HuH-7.5 (cell line): ENCODE measurements around the gene CGB5.

Experiments
- DNase-seq: peaks from one replicate; pipeline ENCODE4 v3.0.0; 2011; ENCODE audit warnings: low spot score

CGB5 gene

DNA sequence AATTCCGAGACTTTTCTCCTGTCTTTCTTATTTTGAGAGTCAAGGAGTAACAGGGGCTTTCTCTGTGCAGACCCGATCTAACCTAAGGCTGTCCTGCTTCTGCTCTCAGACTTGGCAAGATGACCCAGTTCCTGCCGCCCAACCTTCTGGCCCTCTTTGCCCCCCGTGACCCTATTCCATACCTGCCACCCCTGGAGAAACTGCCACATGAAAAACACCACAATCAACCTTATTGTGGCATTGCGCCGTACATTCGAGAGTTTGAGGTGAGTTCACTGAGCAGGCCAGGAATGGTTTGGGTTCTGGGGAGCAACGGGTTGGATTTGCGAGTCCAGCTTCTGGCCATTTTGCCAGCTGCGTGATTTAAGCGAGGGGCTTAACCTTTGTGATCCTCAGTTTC, 42.6 kb downstream of the CGB5 start:
- no peak for DNase-seq

DNA sequence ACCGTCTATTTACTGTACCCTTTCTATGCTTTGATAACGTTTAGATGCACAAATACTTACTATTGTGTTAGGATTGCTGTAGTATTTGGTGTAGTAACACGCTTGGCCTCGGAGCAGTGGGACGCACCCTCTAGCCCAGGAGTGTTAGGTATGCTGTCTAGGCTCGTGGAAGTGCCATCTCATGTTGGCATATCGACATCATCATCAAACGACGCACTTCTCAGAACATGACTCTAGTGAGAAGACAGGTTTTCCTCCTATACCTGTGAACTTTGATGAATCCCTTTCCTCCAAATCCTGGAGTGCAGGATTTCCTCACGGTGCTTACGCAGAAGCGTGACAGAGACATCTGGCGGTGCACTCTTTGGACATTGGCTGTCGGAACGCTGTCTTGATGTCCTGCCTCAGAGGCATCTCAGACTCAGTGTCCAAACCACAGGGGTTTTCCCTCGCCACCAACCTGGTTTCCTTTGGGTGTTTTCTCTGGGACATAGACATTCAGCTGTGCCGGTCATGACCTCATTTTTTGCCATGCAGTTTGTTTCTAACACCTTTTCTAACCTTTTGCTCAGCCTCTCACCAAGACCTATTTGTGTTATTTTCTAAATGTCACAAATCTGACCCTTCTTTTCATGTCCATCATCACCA, 47.9 kb downstream of the CGB5 start:
- DNase-seq: no peak

DNA sequence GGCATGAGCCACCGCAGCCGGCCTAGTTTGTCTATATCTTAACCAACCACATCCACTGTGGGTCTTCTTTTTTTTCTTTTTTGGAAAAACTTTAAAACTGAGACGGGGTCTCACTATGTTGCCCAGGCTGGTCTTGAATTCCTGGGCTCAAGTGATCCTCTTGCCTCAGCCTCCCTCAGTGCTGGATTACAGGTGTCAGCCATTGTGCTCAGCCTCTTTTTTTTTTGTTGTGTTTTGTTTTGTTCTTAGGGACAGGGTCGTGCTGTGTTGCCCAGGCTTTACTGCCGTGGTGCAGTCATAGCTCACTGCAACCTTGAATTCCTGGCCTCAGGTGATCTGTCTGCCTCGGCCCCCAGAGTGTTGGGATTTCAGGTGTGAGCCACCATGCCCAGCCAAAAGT, 49.0 kb downstream of the CGB5 start:
- DNase-seq: no peak
